ENCODE data around the gene PSMD12. TPM values are rescaled to one million over a fixed set of nuclear protein-coding genes. Genes with fewer than 3 reads are reported as not detected.
A peak's percentile ranks its signal among the peaks of the same experiment; 100 is the strongest.

Gene PSMD12
- total RNA-seq, 1 donor from 2014 or later = 31.8 TPM

DNA sequence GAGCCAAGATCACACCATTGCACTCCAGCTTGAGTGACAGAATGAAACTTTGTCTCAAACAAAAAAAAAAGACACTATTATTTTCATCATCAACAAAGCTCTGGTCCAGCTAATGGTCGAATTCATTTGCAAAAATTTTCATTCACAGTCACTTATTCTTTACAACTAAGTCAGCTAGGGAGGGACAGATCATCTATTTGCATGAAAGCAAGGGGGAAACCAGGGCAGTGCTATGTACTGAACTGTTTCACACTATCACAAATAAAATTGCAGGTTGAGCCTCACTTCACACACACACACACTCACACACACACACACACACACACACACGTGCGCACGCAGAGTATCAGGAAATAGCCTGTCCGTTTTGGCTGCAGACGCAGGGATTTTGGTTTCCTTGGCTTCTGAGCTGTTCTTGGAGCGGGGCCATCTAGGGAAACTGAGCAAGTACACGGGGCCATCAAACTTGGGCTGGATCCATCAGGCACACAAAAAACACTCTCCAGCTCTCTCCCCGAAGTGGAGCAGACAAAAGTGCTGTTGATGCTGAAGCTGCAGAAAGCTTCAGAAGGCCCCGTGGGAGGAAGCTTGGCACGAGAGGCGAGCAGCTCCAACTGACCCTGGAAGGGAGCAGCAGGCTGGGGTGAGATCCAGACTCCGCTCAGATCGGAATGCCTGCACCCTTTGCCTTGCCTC, 77.0 kb downstream of the PSMD12 start:
- Histone ChIP-seq H3K4me1 (peaks cover 0 to 6% of the 10 kb centered on the region in 2 donors), H3K27ac (no peak overlapping the region), H3K9me3 (no peaks in the 10 kb centered on the region), H3K4me3 (peak overlapping the region in 1 of 2 donors; percentile 49), H3K27me3 (no peaks in the 10 kb centered on the region), H3K36me3 (no peaks in the 10 kb centered on the region)
- peak in 1 of 2 donors; percentile 78 for DNase-seq (ENCODE audit: low spot score in 2 of 2)
- intact Hi-C loops (cut with DNase I) = no loop called here
- TF ChIP-seq, protein P1, sequence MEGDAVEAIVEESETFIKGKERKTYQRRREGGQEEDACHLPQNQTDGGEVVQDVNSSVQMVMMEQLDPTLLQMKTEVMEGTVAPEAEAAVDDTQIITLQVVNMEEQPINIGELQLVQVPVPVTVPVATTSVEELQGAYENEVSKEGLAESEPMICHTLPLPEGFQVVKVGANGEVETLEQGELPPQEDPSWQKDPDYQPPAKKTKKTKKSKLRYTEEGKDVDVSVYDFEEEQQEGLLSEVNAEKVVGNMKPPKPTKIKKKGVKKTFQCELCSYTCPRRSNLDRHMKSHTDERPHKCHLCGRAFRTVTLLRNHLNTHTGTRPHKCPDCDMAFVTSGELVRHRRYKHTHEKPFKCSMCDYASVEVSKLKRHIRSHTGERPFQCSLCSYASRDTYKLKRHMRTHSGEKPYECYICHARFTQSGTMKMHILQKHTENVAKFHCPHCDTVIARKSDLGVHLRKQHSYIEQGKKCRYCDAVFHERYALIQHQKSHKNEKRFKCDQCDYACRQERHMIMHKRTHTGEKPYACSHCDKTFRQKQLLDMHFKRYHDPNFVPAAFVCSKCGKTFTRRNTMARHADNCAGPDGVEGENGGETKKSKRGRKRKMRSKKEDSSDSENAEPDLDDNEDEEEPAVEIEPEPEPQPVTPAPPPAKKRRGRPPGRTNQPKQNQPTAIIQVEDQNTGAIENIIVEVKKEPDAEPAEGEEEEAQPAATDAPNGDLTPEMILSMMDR (IDR thresholded peaks at IDR 0.05) = no peak

Other genes with a start within 250 kb of the PSMD12 start
- 36.1 TPM for gene HELZ, start 121.4 kb downstream of the PSMD12 start, total RNA-seq
- gene PITPNC1, start 10.7 kb upstream of the PSMD12 start, total RNA-seq = 10.9 TPM